ENCODE measurements around the gene HCFC1. TPM values are rescaled to one million over a fixed set of nuclear protein-coding genes. Genes with fewer than 3 reads are reported as not detected.

Gene HCFC1
- total and polyA plus RNA-seq, 2 experiments from 2014 or later = 18.9 to 25.0 TPM

DNA sequence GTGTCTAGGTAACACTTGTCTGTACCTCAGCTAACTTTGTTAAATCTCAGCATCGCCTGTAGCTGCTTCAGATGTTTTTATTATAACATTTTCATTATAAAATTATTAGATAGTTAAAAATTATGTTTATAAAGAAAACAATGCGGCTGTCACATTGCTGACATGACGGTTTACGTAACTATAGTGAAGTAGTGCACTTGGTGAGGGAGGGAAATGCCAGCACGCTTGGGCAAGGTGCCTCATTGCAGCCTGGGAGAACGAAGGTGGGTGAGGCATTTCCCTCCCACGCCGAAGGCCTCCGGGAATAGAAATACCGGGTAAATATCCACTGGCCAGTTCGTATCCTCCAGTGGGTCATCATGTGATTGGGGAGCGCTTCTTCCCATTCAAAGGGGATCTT is 16.9 kb upstream of the HCFC1 start:
- no peaks in the 10 kb centered on the region for H4K20me1 ChIP-seq (ENCODE audit: insufficient read depth, poor library complexity, severe bottlenecking)
- H3K79me2 ChIP-seq = no peaks in the 10 kb centered on the region
- no peak overlapping the region for H2AFZ ChIP-seq
- TF ChIP-seq, protein P1, sequence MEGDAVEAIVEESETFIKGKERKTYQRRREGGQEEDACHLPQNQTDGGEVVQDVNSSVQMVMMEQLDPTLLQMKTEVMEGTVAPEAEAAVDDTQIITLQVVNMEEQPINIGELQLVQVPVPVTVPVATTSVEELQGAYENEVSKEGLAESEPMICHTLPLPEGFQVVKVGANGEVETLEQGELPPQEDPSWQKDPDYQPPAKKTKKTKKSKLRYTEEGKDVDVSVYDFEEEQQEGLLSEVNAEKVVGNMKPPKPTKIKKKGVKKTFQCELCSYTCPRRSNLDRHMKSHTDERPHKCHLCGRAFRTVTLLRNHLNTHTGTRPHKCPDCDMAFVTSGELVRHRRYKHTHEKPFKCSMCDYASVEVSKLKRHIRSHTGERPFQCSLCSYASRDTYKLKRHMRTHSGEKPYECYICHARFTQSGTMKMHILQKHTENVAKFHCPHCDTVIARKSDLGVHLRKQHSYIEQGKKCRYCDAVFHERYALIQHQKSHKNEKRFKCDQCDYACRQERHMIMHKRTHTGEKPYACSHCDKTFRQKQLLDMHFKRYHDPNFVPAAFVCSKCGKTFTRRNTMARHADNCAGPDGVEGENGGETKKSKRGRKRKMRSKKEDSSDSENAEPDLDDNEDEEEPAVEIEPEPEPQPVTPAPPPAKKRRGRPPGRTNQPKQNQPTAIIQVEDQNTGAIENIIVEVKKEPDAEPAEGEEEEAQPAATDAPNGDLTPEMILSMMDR (IDR thresholded peaks at IDR 0.05; ENCODE audit: poor library complexity) = no peak
- no peak for TF ChIP-seq EZH2phosphoT487 (IDR thresholded peaks at IDR 0.05; ENCODE audit: low read depth, severe bottlenecking, unreplicated experiment)
- TF ChIP-seq EZH2 (IDR thresholded peaks at IDR 0.05; ENCODE audit: borderline replicate concordance) = no peak
- H3K4me1 ChIP-seq (ENCODE audit: insufficient read depth) = no peaks in the 10 kb centered on the region
- no peak overlapping the region for H3K27ac ChIP-seq
- no peaks in the 10 kb centered on the region for H3K9me3 ChIP-seq (ENCODE audit: low read depth)
- H3K36me3 ChIP-seq (replicated peaks; ENCODE audit: insufficient read depth, low read depth) = no peaks in the 10 kb centered on the region
- no peak overlapping the region for H3K4me3 ChIP-seq
- DNase-seq (ENCODE audit: low spot score) = no peak
- no peak overlapping the region for H3K4me2 ChIP-seq
- H3K9me2 ChIP-seq (replicated peaks; ENCODE audit: insufficient read depth) = no peaks in the 10 kb centered on the region
- no peaks in the 10 kb centered on the region for H3K27me3 ChIP-seq
- 89% methylated on average over 12 of the region's 12 CpGs for WGBS (ENCODE audit: low lambda C conversion rate, missing lambda C conversion rate)

DNA sequence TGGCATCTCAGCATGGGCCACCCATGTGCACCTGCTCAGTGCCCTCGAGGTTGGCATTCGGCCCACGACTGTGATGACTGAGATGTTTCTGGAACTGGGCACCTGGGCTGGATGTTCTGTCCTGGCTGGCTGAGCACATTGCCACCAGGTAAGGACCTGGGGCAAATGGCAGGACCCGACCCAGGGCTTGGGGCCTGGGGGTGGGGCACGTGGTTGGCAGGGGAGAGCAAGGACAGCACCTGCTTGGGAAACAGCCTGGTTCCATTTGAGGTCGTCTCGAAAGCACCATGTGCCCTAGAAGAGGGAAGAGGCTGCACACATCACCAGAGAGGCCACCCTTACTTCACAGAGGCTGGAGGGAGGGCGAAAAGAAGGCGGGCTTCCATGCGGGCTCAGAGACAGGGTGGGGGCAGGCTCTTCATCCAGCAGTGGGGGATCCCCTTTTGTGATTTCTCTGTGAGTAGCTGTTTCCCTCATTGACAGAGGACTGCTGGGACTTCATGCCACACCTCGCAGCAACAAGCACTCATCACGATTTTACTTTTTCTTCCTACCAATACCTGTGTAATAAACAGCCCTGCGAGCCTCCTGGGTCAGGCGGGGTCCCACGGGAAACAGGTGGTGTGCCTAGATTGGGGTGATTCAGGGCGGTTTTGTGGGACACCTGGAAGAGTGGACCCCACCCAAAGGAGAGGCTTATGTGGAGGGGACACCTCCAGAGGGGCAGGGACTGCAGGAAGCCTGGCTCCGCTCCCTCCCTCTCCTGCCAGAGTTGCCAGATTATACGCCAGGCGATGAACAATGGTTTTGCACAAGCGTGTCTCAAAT is 12.9 kb upstream of the HCFC1 start:
- Histone ChIP-seq H3K27me3 (no peaks in the 10 kb centered on the region), H3K79me2 (no peaks in the 10 kb centered on the region), H3K36me3 (replicated peaks; ENCODE audit: insufficient read depth, low read depth) (no peaks in the 10 kb centered on the region), H3K4me1 (ENCODE audit: insufficient read depth) (no peaks in the 10 kb centered on the region), H3K9me2 (replicated peaks; ENCODE audit: insufficient read depth) (no peaks in the 10 kb centered on the region), H3K4me2 (no peak overlapping the region), H3K4me3 (no peak overlapping the region), H3K27ac (no peak overlapping the region), H4K20me1 (ENCODE audit: insufficient read depth, poor library complexity, severe bottlenecking) (no peaks in the 10 kb centered on the region), H3K9me3 (ENCODE audit: low read depth) (no peaks in the 10 kb centered on the region), H2AFZ (no peak overlapping the region)
- TF ChIP-seq EZH2phosphoT487 (IDR thresholded peaks at IDR 0.05; ENCODE audit: low read depth, severe bottlenecking, unreplicated experiment) (no peak), EZH2 (IDR thresholded peaks at IDR 0.05; ENCODE audit: borderline replicate concordance) (no peak)
- TF ChIP-seq, protein P1 (IDR thresholded peaks at IDR 0.05; ENCODE audit: poor library complexity) = no peak
- WGBS (ENCODE audit: low lambda C conversion rate, missing lambda C conversion rate) = 81% methylated on average over 20 of the region's 20 CpGs
- no peak for DNase-seq (ENCODE audit: low spot score)

GRCh38 chrX:153983321-153983801 is 11.7 kb upstream of the HCFC1 start:
- TF ChIP-seq EZH2 (IDR thresholded peaks at IDR 0.05; ENCODE audit: borderline replicate concordance) = no peak
- no peak for TF ChIP-seq EZH2phosphoT487 (IDR thresholded peaks at IDR 0.05; ENCODE audit: low read depth, severe bottlenecking, unreplicated experiment)
- TF ChIP-seq, protein P1 (IDR thresholded peaks at IDR 0.05; ENCODE audit: poor library complexity) = no peak
- Histone ChIP-seq H3K79me2 (no peaks in the 10 kb centered on the region), H3K27ac (no peak overlapping the region), H3K4me2 (no peak overlapping the region), H3K9me3 (ENCODE audit: low read depth) (no peaks in the 10 kb centered on the region), H4K20me1 (ENCODE audit: insufficient read depth, poor library complexity, severe bottlenecking) (no peaks in the 10 kb centered on the region), H3K4me1 (ENCODE audit: insufficient read depth) (no peaks in the 10 kb centered on the region), H3K27me3 (no peaks in the 10 kb centered on the region), H2AFZ (no peak overlapping the region), H3K9me2 (replicated peaks; ENCODE audit: insufficient read depth) (no peaks in the 10 kb centered on the region), H3K4me3 (no peak overlapping the region), H3K36me3 (replicated peaks; ENCODE audit: insufficient read depth, low read depth) (no peaks in the 10 kb centered on the region)
- 84% methylated on average over 12 of the region's 12 CpGs for WGBS (ENCODE audit: low lambda C conversion rate, missing lambda C conversion rate)
- DNase-seq (ENCODE audit: low spot score) = no peak

Data from hepatocyte (in vitro differentiated cells).